T follicular helper cell (primary cell): ENCODE measurements around the gene FUCA2.
"Not testable (repeated sequence)": the region's sequence is repeated elsewhere in the genome, so short reads cannot be mapped to it uniquely, and the experiment has no call there.

Experiments used
- DNase-seq: peaks from one replicate; pipeline ENCODE4 v3.0.0-alpha.2; 2020; ENCODE audit warnings: low read depth

FUCA2 gene

GRCh38 chr6:143536461-143536865 lies 24.9 kb upstream of the FUCA2 start:
- DNase-seq = peak; percentile 22

GRCh38 chr6:143535189-143535614 lies 23.7 kb upstream of the FUCA2 start:
- no peak for DNase-seq

DNA sequence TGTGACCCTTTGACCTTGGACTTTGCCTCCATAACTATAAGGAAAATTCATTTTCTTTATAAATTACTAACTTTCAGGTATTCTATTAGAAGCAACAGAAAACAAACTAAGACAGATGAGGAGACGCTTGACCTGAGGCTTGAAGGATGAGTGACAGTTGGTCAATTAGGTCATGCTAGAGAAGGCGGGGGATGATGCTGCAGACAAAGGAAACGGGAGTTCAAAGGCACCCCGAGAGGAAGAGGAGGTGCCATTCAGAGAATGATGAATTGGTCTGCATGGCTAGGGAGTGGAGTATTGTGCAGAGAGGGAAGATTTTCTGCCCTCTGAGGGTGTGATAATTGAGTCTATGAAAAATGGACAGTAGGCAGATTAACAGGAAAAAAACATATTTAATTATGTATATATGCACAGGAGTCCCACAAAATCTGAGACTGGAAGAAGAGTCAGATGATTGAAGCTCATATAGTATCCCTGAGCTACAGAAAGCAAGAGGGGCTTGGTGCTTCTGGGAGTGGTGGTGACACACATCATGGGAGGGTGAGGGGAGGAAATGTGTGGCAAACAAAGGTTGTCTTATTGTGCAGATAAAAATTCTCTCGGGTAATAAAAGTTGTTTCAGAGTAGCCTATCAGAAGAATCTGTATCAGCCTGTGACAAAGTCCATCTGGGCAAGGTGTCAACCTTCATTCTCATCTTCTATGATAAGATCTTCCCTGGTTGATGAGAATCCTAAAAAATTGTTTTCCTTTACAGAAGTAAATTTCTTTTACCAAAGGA lies 20.4 kb upstream of the FUCA2 start:
- DNase-seq = no peak

GRCh38 chr6:143529095-143529494 lies 17.6 kb upstream of the FUCA2 start:
- DNase-seq = no peak

GRCh38 chr6:143528164-143528811 lies 16.8 kb upstream of the FUCA2 start:
- DNase-seq = no peak

DNA sequence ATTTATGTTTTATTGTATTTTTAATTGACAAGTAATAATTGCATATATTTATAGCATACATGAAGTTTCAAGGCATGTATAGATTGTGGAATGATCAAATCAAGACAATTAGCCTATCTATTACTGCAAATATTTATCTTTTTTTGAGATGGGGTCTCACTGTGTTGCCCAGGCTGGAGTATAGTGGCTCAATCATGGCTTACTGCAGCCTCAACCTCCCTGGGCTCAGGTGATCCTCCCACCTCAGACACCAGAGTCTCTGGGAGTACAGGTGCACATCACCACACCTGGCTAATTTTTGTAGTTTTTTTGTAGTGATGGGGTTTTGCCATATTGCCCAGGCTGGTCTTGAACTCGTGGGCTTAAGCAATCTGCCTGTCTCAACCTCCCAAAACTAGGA lies 16.2 kb upstream of the FUCA2 start:
- DNase-seq = no peak

GRCh38 chr6:143525356-143525755 lies 13.8 kb upstream of the FUCA2 start:
- DNase-seq = no peak

DNA sequence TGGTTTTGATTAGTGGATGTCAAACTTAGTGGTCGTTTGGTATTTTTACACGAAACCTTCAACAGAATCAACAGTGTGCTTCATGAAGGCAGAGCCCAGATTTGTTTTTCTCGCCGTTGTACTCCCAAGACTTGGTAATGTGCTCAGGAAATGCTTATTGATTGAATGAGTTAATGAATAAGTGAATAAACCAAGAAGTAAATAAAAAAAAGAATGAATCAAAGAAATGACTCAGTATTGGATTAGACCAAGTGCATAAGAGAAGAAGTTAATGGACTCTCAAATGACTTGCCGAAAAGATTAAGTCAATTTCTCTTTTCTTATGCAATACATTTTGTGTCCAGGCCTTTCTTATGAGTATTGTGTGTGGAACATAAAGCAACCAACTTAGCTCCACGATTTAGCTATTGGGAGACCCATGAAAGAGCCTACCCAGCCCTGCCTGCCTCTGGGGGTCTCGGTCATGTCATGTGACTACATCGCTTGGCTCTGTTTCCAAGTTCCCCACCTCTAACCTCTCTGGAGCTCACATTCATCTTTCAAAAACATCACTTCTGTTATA lies 10.6 kb upstream of the FUCA2 start:
- no peak for DNase-seq

- no peak for DNase-seq
These were observed 5.9 kb upstream of the FUCA2 start for GRCh38 chr6:143517447-143517773.

- DNase-seq = no peak
These were observed 5.3 kb upstream of the FUCA2 start for GRCh38 chr6:143516690-143517446.

GRCh38 chr6:143515766-143516355 lies 4.3 kb upstream of the FUCA2 start:
- DNase-seq = no peak

- no peak for DNase-seq
These were observed 3.7 kb upstream of the FUCA2 start for GRCh38 chr6:143515061-143515760.

GRCh38 chr6:143513410-143513809 lies 1.9 kb upstream of the FUCA2 start:
- no peak for DNase-seq

GRCh38 chr6:143510326-143510725 lies 1.2 kb downstream of the FUCA2 start:
- not testable (repeated sequence) for DNase-seq

DNA sequence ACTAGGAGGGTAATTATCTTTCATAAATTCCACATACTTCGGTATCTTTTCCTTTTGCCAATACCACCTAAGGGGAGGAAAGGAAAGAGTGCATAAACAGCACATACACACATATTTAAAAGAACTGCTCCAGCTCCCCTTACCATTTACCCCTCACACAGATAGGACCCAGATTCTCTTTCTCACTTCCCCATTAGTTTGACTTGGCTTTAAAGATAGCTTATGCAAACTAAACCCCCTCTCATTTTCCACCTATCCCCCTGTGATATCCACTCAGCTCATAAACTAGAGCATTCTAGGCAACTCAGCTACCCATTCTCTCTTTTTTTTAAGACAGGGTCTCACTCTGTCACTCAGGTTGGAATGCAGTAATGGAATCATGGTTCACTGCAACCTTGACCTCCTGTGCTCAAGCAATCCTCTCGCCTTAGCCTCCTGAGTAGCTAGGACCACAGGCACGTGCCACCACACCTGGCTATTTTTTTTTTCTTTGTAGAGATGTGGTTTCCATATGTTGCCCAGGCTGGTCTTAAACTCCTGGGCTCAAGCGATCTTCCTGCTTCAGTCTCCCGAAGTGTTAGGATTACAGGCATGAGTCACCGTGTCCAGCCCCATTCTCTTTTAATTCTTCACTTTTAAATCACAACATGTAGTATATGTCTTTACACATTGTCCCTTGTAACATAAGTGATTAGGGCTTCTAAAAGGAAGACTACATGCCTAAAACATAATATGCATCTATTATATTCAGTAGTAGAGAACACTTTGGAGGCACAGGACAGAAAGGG lies 4.0 kb downstream of the FUCA2 start:
- no peak for DNase-seq

- no peak for DNase-seq
These were observed 4.9 kb downstream of the FUCA2 start for GRCh38 chr6:143506620-143507019.

GRCh38 chr6:143506199-143506598 lies 5.3 kb downstream of the FUCA2 start:
- DNase-seq = no peak

- no peak for DNase-seq
These were observed 6.0 kb downstream of the FUCA2 start for GRCh38 chr6:143505537-143505936.

- DNase-seq = no peak
These were observed 6.4 kb downstream of the FUCA2 start for GRCh38 chr6:143505111-143505510.

DNA sequence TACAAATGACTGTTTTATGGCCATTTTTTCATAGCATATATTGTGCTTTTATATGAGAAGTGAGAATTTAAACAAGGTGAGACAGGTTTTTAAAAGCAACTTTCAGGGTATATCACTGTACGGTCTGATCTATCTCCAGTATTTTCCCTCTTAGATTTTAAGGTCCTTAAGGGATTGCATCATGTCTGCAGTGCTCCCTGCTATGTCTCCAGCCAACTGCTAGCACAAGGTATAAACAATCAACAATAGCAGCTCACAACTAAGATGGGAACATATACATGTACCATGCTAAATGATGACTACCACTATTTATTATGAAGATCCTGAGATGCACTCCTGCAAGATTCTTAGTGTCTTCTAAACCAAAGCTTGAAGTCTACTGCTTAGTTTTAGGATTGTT lies 7.2 kb downstream of the FUCA2 start:
- no peak for DNase-seq

DNA sequence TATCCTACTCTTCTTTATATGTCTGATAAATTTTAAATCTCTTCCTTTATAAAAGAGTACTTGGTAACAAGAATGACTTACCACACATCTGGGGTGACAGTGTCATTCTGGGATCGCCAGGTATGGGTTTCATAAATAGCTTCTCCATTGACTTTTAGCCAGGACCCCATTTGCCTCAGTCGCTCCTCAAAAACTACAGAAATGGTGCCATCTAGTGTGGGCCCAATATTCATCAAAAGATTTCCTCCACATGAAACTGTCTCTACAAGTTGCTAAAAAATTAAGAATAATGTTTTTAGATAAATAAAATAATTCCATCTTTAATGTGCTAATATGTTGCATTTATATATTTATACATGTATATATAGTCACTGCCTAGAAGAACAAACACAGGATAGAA lies 9.7 kb downstream of the FUCA2 start:
- DNase-seq = no peak
